Measurements from ENCODE around the gene FOXK1.

FOXK1 gene

DNA sequence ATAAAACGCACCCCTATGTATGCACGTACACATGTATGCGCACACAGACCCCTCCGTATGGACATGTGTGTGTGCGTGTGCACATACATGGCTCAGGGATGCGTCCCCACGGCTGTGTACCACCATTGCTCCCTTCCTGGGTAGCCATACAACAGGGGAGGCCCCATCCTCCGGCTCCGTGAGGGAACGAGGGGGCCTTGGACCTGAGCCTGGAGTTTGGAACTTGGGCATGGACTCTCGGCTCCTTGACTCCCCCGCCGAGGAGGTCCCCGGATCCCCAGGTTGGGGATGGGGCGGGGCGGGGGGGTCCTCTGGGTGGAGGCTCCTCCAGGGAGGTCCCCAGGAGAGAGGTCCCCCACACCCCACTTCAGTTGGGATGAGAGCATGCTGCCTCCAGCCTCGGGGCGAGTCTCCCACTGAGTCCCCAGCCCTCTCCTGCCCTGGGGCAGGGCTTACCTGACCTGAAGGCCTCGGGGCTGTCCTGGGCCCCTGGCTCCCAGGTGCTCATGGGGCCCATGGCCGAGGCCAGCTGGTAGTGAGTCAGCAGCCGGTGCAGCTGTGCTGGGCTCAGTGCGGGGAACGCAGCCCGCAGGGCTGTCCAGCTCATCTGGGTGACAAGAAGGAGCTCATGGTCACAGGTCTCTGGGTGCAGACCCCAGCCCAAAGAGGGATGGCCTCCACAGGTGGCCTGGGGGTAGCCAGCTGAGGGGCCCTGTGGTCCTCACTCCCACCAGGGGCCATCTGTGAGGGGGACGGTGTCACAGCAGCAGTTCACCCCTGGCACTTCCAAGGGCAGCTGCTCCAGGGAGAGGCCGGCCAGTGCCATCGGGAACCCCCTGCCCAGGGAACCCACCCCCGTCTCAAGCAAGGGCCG is 123.3 kb downstream of the FOXK1 start:
- Histone ChIP-seq H3K36me3 (ENCODE audit: control insufficient read depth, insufficient read depth, low read length) (no peaks in the 10 kb centered on the region), H3K27ac (ENCODE audit: insufficient read depth, low read length, poor library complexity, severe bottlenecking) (no peak overlapping the region), H3K27me3 (replicated peaks; ENCODE audit: control insufficient read depth, insufficient read depth, low read length, poor library complexity, severe bottlenecking) (peaks cover 12% of the 10 kb centered on the region), H3K4me3 (ENCODE audit: insufficient read depth, low read depth, low read length, poor library complexity, severe bottlenecking) (no peak overlapping the region), H3K4me1 (ENCODE audit: control insufficient read depth, insufficient read depth, low read length, poor library complexity, severe bottlenecking) (peaks cover 8% of the 10 kb centered on the region), H3K9me3 (ENCODE audit: control insufficient read depth, low read length) (no peaks in the 10 kb centered on the region)
- no peak for DNase-seq

DNA sequence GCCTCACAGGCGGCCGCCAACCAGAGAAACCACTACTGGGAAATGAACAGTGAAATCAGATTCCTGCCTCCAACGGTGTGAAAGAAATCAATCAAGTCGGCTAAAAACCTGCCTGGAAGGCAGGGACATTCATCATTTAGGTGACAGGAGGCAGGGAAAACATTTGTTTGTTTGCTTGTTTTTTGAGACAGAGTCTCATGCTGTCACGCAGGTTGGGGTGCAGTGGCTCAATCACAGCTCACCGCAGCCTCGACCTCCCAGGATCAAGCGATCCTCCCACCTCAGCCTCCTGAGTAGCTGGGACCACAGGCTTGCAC is 123.8 kb downstream of the FOXK1 start:
- Histone ChIP-seq H3K27me3 (replicated peaks; ENCODE audit: control insufficient read depth, insufficient read depth, low read length, poor library complexity, severe bottlenecking) (peaks cover 12% of the 10 kb centered on the region), H3K9me3 (ENCODE audit: control insufficient read depth, low read length) (no peaks in the 10 kb centered on the region), H3K27ac (ENCODE audit: insufficient read depth, low read length, poor library complexity, severe bottlenecking) (no peak overlapping the region), H3K36me3 (ENCODE audit: control insufficient read depth, insufficient read depth, low read length) (no peaks in the 10 kb centered on the region), H3K4me1 (ENCODE audit: control insufficient read depth, insufficient read depth, low read length, poor library complexity, severe bottlenecking) (peaks cover 8% of the 10 kb centered on the region), H3K4me3 (ENCODE audit: insufficient read depth, low read depth, low read length, poor library complexity, severe bottlenecking) (no peak overlapping the region)
- no peak for DNase-seq

DNA sequence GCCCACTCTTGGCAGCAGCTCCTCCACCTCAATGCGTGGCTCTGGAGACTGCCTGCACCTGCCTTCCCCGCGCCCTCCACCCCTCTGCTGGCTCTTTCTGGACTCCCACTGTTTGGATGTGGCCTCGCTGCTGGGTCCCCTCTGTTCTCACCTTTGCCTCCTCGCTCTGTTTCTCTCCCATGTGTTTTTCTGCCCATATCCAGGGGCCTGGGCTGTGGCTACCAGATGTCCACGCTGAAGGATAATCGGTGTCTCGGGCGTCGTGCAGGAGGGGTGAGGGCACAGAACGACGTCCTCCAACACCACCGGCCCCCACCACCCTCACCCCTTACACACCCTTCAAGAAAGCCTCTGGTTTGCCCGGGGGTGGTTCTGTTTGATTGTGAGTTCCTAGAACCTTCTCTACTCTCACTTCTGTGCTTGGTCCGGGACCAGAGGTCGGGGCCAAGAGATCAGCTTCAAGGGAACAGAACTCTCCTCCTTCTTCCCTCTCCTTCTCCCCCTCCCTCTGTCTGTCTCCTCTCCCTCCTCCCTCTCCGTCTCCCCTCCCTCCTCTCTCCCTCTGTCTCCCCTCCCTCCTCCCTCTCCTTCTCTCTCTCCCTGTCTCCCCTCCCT is 125.0 kb downstream of the FOXK1 start:
- peaks cover 8% of the 10 kb centered on the region for H3K4me1 ChIP-seq (ENCODE audit: control insufficient read depth, insufficient read depth, low read length, poor library complexity, severe bottlenecking)

DNA sequence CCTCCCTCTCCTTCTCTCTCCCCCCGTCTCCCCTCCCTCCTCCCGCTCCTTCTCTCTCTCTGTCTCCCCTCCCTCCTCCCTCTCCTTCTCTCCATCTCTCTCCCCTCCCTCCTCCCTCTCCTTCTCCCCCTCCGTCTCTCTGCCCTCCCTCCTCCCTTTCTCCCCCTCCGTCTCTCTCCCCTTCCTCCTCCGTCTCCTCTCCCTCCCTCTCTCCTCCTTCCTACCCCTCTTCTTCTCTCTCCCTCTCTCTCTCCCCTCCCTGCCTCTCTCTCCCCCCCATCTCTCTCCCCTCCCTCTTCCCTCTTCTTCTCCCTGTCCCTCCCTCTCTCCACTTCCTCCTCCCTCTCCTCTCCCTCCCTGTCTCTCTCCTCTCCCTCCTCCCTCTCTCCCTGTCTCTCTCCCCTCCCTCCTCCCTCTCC is 125.5 kb downstream of the FOXK1 start:
- no peak for DNase-seq
- Histone ChIP-seq H3K4me1 (ENCODE audit: control insufficient read depth, insufficient read depth, low read length, poor library complexity, severe bottlenecking) (peaks cover 8% of the 10 kb centered on the region), H3K27ac (ENCODE audit: insufficient read depth, low read length, poor library complexity, severe bottlenecking) (no peak overlapping the region), H3K27me3 (replicated peaks; ENCODE audit: control insufficient read depth, insufficient read depth, low read length, poor library complexity, severe bottlenecking) (peaks cover 12% of the 10 kb centered on the region), H3K9me3 (ENCODE audit: control insufficient read depth, low read length) (no peaks in the 10 kb centered on the region), H3K36me3 (ENCODE audit: control insufficient read depth, insufficient read depth, low read length) (no peaks in the 10 kb centered on the region), H3K4me3 (ENCODE audit: insufficient read depth, low read depth, low read length, poor library complexity, severe bottlenecking) (no peak overlapping the region)

More for the DNA sequence above, 125.0 kb downstream of the FOXK1 start:
- Histone ChIP-seq H3K9me3 (ENCODE audit: control insufficient read depth, low read length) (no peaks in the 10 kb centered on the region), H3K27me3 (replicated peaks; ENCODE audit: control insufficient read depth, insufficient read depth, low read length, poor library complexity, severe bottlenecking) (peaks cover 12% of the 10 kb centered on the region), H3K4me3 (ENCODE audit: insufficient read depth, low read depth, low read length, poor library complexity, severe bottlenecking) (no peak overlapping the region), H3K27ac (ENCODE audit: insufficient read depth, low read length, poor library complexity, severe bottlenecking) (no peak overlapping the region), H3K36me3 (ENCODE audit: control insufficient read depth, insufficient read depth, low read length) (no peaks in the 10 kb centered on the region)
- no peak for DNase-seq

DNA sequence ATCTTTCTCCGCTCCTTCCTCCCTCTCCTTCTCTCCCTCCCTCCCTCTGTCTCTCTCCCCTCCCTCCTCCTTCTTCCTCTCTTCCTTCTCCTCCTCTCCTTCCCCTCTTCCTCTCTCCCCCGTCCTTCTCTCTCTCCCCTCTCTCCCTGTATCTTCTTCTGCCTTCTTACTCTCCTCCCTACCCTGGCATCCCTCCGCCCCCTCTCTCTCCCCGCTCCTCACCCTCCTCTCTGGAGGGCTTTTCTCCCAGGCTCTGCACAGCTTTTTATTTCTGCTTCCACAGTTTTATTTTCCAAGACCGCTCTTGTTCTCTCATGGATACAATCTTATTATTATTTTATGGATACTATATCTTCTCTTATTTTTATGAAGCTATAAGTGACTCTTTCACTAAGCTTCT is 125.9 kb downstream of the FOXK1 start:
- H3K9me3 ChIP-seq (ENCODE audit: control insufficient read depth, low read length): no peaks in the 10 kb centered on the region
- no peaks in the 10 kb centered on the region for H3K36me3 ChIP-seq (ENCODE audit: control insufficient read depth, insufficient read depth, low read length)
- H3K4me3 ChIP-seq (ENCODE audit: insufficient read depth, low read depth, low read length, poor library complexity, severe bottlenecking): no peak overlapping the region
- H3K27ac ChIP-seq (ENCODE audit: insufficient read depth, low read length, poor library complexity, severe bottlenecking): no peak overlapping the region
- peaks cover 12% of the 10 kb centered on the region for H3K27me3 ChIP-seq (replicated peaks; ENCODE audit: control insufficient read depth, insufficient read depth, low read length, poor library complexity, severe bottlenecking)
- no peak for DNase-seq
- H3K4me1 ChIP-seq (ENCODE audit: control insufficient read depth, insufficient read depth, low read length, poor library complexity, severe bottlenecking): peaks cover 8% of the 10 kb centered on the region

DNA sequence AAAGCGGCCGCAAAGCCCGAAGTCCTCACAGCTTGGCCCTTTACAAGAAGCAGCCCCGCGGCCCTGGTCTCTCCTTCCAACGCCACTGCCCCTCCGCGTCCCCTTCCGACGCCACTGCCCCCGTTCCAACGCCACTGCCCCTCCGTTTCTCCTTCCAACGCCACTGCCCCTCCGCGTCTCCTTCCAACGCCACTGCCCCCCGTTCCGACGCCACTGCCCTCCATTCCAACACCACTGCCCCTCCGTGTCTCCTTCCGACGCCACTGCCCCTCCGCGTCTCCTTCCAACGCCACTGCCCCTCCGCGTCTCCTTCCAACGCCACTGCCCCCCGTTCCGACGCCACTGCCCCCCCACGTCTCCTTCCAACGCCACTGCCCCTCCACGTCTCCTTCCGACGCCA is 126.5 kb downstream of the FOXK1 start:
- H3K27ac ChIP-seq (ENCODE audit: insufficient read depth, low read length, poor library complexity, severe bottlenecking): no peak overlapping the region
- H3K4me3 ChIP-seq (ENCODE audit: insufficient read depth, low read depth, low read length, poor library complexity, severe bottlenecking): no peak overlapping the region
- no peaks in the 10 kb centered on the region for H3K36me3 ChIP-seq (ENCODE audit: control insufficient read depth, insufficient read depth, low read length)
- H3K4me1 ChIP-seq (ENCODE audit: control insufficient read depth, insufficient read depth, low read length, poor library complexity, severe bottlenecking): peaks cover 8% of the 10 kb centered on the region
- H3K9me3 ChIP-seq (ENCODE audit: control insufficient read depth, low read length): no peaks in the 10 kb centered on the region
- peaks cover 12% of the 10 kb centered on the region for H3K27me3 ChIP-seq (replicated peaks; ENCODE audit: control insufficient read depth, insufficient read depth, low read length, poor library complexity, severe bottlenecking)
- DNase-seq: no peak

DNA sequence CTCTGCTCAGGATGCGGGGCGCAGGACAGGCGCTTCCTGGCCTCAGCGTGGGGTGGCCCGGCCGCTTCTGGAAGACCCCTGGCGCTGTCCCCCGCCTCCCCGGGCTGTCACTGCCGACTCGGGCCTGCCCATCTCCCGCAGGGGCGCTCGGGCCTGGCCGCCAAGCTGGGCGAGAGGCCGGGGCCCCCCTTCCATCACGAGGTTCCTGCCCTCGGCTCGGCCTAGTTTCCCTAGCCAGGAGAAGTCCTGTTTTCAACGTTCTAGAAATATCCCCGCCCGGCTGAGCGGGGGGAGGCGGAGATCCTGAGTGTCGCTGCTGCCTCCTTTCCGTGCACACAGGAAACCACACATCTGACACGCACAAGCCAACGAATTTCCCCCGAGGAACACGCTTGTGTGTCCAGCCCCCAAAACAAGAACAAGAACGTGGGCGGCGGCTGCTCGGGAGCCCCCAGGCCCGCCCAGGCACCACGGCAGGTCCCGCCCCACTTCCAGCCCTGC is 127.0 kb downstream of the FOXK1 start:
- Histone ChIP-seq H3K4me1 (ENCODE audit: control insufficient read depth, insufficient read depth, low read length, poor library complexity, severe bottlenecking) (peaks cover 8% of the 10 kb centered on the region), H3K4me3 (ENCODE audit: insufficient read depth, low read depth, low read length, poor library complexity, severe bottlenecking) (peak overlapping the region; percentile 37)

DNA sequence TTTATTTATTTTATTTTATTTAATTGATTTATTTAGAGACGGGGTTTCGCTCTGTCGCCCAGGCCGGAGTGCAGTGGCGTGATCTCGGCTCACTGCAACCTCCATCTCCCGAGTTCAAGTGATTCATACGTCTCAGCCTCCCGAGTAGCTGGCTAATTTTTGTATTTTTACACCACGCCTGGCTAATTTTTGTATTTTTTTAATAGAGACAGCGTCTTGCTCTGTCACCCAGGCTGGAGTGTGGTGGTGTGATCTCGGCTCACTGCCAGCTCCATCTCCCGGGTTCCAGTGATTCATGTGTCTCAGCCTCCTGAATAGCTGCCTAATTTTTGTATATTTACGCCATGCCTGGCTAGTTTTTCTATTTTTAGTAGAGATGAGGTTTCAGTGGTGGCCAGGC is 127.6 kb downstream of the FOXK1 start:
- Histone ChIP-seq H3K27ac (ENCODE audit: insufficient read depth, low read length, poor library complexity, severe bottlenecking) (no peak overlapping the region), H3K9me3 (ENCODE audit: control insufficient read depth, low read length) (no peaks in the 10 kb centered on the region), H3K4me3 (ENCODE audit: insufficient read depth, low read depth, low read length, poor library complexity, severe bottlenecking) (no peak overlapping the region), H3K4me1 (ENCODE audit: control insufficient read depth, insufficient read depth, low read length, poor library complexity, severe bottlenecking) (peaks cover 8% of the 10 kb centered on the region), H3K27me3 (replicated peaks; ENCODE audit: control insufficient read depth, insufficient read depth, low read length, poor library complexity, severe bottlenecking) (peaks cover 12% of the 10 kb centered on the region), H3K36me3 (ENCODE audit: control insufficient read depth, insufficient read depth, low read length) (no peaks in the 10 kb centered on the region)
- no peak for DNase-seq

More for the DNA sequence above, 127.0 kb downstream of the FOXK1 start:
- Histone ChIP-seq H3K27ac (ENCODE audit: insufficient read depth, low read length, poor library complexity, severe bottlenecking) (no peak overlapping the region), H3K36me3 (ENCODE audit: control insufficient read depth, insufficient read depth, low read length) (no peaks in the 10 kb centered on the region), H3K9me3 (ENCODE audit: control insufficient read depth, low read length) (no peaks in the 10 kb centered on the region), H3K27me3 (replicated peaks; ENCODE audit: control insufficient read depth, insufficient read depth, low read length, poor library complexity, severe bottlenecking) (peaks cover 12% of the 10 kb centered on the region)
- DNase-seq: peak in 1 of 3 donors; percentile 9

DNA sequence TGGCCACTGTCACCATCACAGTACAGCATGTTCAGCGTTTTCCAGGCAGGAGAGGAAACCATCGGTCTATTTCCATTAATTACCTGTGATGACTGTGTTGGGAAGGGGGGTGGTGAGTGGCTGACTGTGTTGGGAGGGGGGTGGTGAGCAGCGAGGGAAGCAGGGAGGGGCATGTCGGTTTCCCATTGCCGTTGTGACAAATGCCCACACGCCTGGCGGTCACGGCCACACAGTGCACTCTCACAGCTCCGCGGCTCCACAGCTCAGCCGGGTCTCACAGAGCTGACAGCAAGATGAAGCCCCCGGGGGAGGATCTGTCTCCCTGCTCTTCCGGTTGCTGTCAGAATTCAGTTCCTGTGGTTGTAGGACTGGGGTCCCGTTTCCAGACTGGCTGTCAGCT is 132.3 kb downstream of the FOXK1 start:
- Histone ChIP-seq H3K4me1 (ENCODE audit: control insufficient read depth, insufficient read depth, low read length, poor library complexity, severe bottlenecking) (peaks cover 2% of the 10 kb centered on the region), H3K9me3 (ENCODE audit: control insufficient read depth, low read length) (no peaks in the 10 kb centered on the region), H3K4me3 (ENCODE audit: insufficient read depth, low read depth, low read length, poor library complexity, severe bottlenecking) (no peak overlapping the region), H3K27ac (ENCODE audit: insufficient read depth, low read length, poor library complexity, severe bottlenecking) (no peak overlapping the region), H3K36me3 (ENCODE audit: control insufficient read depth, insufficient read depth, low read length) (no peaks in the 10 kb centered on the region), H3K27me3 (replicated peaks; ENCODE audit: control insufficient read depth, insufficient read depth, low read length, poor library complexity, severe bottlenecking) (peaks cover 2% of the 10 kb centered on the region)
- DNase-seq: no peak

DNA sequence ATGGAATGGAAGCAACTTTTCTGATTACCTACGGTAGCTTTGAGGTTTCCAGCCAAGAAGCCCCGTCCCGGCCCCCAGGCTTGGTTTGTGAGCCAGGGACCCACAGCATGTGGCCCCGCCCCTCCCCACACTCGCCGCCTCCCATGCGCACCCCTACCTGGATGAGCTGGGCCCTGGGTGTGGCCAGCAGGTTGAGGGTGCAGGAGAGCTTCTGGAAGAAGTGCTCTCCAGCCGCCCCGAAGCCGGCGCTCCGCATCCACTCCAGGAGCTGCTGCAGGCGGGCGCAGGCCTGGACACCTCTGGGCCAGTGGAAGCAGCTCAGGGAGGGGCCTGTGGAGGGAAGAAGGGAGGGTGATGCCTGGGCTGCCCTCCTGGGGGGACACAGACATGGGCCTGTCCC is 133.0 kb downstream of the FOXK1 start:
- no peak for DNase-seq
- H3K36me3 ChIP-seq (ENCODE audit: control insufficient read depth, insufficient read depth, low read length): no peaks in the 10 kb centered on the region

More for the DNA sequence above, 133.0 kb downstream of the FOXK1 start:
- H3K4me3 ChIP-seq (ENCODE audit: insufficient read depth, low read depth, low read length, poor library complexity, severe bottlenecking): no peak overlapping the region
- H3K27me3 ChIP-seq (replicated peaks; ENCODE audit: control insufficient read depth, insufficient read depth, low read length, poor library complexity, severe bottlenecking): no peaks in the 10 kb centered on the region
- no peaks in the 10 kb centered on the region for H3K4me1 ChIP-seq (ENCODE audit: control insufficient read depth, insufficient read depth, low read length, poor library complexity, severe bottlenecking)
- H3K9me3 ChIP-seq (ENCODE audit: control insufficient read depth, low read length): no peaks in the 10 kb centered on the region
- H3K27ac ChIP-seq (ENCODE audit: insufficient read depth, low read length, poor library complexity, severe bottlenecking): no peak overlapping the region
